GM12892 (cell line): Measurements from ENCODE around the gene GABRG3.

ENCODE experiments used
- DNase-seq: peaks from one replicate; pipeline ENCODE4 v3.0.0; 2011; ENCODE audit not compliant: insufficient read length
- FAIRE-seq: peaks from 2 replicates; lab custom pipeline; 2011; peaks lifted over from hg19 to GRCh38; lab: Jason Lieb, UNC
- POLR2A ChIP-seq: IDR thresholded peaks from 2 replicates; pipeline ENCODE4 v1.6.1; 2011; ENCODE audit warnings: low read depth, low read length, control low read depth
- POLR2AphosphoS5 ChIP-seq: IDR thresholded peaks from 2 replicates; pipeline ENCODE4 v1.6.1; 2011; ENCODE audit warnings: low read depth, low read length, control low read depth
- TAF1 ChIP-seq: IDR thresholded peaks from 2 replicates; pipeline ENCODE4 v1.6.1; 2011; ENCODE audit warnings: low read depth, mild to moderate bottlenecking, control low read depth, low read length, borderline replicate concordance

Gene GABRG3

DNA sequence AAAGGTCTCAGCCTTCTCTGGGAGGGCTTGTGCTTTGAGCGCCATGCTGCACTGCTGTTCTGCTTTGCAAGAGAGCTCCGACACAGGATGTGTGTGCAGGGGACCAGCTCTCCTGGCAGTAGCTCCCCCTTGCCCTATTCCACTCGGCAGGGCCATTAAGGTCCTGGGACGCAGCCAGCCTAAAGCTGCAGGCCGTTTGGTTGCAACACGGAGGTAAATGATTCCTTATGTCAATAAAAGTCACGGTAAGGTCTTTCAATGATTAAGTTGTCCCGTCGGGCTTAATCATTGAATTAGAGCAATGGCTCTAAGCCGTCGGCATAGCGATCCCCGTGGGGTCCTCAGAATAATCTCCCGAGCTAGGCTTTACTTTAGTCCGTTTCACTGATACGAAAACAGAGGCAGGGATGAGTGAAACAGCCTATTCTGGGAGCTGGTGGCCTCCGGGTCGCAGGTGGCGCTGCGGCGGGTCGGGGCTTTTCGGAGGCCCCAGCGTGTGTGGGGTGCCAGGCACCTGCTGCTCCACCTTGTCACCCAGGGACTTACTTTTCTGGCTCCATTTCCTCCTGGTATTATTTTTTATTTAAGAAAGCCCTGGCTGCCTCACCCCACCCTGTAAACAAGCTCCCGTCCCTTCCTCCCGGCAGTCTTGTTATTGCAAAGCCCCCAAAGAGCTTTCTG is 603.0 kb downstream of the GABRG3 start:
- TF ChIP-seq TAF1 (no peak), POLR2AphosphoS5 (no peak), POLR2A (no peak)

DNA sequence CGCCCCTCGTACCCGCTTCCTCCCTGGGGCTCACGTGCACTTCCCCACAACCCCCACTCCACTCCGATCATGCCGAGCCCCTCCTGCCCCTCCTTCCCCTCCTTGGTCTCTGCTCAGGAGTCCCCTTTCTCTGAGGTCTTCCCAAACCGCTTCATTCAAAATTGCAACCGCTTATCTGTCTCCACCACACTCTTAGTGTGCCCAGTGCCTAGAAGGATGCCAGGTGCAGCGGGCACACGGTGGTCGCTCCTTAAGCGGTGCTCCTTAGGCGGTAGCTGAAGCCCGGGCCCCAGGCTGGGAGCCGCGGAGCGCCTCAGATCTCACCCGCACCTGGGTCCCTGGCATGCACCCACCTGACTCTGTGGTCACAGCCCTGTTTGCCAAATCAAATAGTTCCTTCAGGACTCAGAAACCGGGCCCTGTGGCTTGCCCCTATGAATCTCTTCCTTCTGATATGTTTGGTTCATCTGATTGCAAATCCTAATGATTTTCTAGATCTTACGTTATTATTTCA is 603.6 kb downstream of the GABRG3 start:
- no peak for FAIRE-seq
- TF ChIP-seq POLR2A (no peak), TAF1 (no peak), POLR2AphosphoS5 (no peak)
- DNase-seq = no peak

More for the DNA sequence above, 603.0 kb downstream of the GABRG3 start:
- FAIRE-seq = no peak
- DNase-seq = no peak

DNA sequence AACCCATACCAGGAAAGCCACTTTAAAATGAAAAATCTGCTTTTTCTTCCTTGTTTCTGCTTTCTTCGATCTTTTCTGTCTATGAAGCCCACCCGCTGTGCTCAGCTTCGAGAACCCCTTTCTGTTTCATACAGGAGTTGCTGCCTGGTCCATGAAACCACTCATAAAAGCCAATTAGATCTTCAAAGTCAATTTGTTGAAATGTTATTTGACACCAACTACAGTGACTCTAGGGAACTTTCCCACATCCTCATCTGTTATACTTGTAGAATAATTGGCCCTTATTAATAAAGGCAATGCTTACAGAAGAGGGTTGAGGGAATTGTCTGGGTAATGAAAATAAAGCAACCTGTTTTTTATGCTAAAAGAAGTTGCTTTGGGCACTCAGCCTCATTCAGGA is 604.5 kb downstream of the GABRG3 start:
- TF ChIP-seq POLR2A (no peak), TAF1 (no peak), POLR2AphosphoS5 (no peak)
- FAIRE-seq = no peak
- no peak for DNase-seq

- FAIRE-seq = no peak
- TF ChIP-seq POLR2A (no peak), TAF1 (no peak), POLR2AphosphoS5 (no peak)
- DNase-seq = no peak
Observed at GRCh38 chr15:27576576-27576975, 605.6 kb downstream of the GABRG3 start.

DNA sequence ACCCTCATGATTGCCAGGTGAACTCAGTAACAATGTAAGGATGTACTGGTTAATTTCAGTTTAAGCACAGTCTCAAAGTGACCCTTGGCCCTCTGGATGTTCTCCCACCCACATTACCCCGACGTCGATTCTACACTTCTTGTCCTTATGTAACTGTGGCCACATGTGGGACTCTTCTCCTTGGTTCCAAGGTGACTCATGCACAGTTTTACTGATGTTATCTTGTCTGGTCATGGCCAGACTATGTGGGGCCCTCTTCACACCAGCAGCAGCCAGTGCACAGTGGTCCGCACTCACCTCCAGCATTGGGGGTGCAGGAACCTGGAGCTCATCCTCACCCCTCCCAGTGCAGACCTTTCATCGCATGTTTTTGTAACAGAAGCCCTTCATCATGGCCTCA is 608.8 kb downstream of the GABRG3 start:
- TF ChIP-seq TAF1 = no peak
- no peak for TF ChIP-seq POLR2A
- no peak for TF ChIP-seq POLR2AphosphoS5
- FAIRE-seq (no peak), DNase-seq (no peak)

DNA sequence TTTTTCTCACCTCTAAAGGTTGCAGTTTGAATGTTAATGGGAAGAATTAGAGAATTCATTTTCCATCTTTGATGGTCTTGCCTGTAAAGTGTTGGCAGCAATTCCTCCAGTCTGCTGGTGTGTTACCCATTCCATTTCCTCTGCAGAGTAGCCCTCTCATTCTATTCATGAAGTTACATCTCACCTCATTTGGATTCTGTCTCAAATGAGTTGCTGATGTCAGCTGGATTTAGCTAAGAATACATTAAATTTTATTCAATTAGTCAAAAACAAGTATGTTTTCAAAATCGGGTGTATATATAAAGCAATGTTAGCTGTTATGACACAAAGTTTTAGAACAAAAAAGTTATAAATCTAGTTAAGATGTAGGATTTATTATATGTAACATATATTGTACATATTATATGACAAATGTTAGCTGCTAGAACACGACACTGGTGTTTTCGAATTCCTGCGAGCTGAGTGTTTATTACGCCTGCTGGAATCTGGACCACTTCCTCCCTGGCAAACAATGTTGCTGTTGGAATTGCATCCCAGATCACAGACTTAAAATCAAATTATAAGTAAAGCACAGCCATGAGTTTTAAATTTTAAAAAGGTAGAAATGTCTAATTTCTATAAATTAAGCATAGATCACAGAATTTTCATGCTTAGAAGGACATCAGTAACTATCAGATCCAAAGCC is 611.9 kb downstream of the GABRG3 start:
- no peak for DNase-seq
- no peak for FAIRE-seq
- no peak for TF ChIP-seq TAF1
- no peak for TF ChIP-seq POLR2A
- no peak for TF ChIP-seq POLR2AphosphoS5

GRCh38 chr15:27583651-27584050 is 612.7 kb downstream of the GABRG3 start:
- FAIRE-seq (no peak), DNase-seq (no peak)
- TF ChIP-seq TAF1 (no peak), POLR2AphosphoS5 (no peak), POLR2A (no peak)

GRCh38 chr15:27585041-27585640 is 614.2 kb downstream of the GABRG3 start:
- no peak for DNase-seq
- no peak for TF ChIP-seq POLR2A
- TF ChIP-seq POLR2AphosphoS5 = no peak
- no peak for TF ChIP-seq TAF1
- no peak for FAIRE-seq

DNA sequence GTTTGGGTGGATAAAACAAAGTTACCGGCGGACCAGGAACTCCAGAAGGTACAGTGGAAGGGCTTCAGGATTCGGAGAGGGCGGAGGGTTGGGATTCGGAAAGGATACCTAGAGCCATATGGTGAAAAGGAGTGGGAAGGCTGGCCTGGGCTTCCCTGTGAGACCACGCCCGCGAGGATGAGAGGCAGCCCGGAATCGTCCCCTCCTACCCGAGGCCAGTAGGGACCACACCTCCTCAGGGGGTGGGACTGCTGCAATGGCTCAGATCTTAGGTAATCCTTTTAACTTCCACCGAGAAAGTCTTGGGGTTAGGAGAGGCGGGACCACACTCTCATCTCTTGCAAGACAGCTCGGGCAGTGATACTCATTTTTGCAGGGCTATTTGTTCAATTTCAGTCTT is 616.8 kb downstream of the GABRG3 start:
- FAIRE-seq (no peak), DNase-seq (no peak)
- TF ChIP-seq TAF1 (no peak), POLR2AphosphoS5 (no peak), POLR2A (no peak)

DNA sequence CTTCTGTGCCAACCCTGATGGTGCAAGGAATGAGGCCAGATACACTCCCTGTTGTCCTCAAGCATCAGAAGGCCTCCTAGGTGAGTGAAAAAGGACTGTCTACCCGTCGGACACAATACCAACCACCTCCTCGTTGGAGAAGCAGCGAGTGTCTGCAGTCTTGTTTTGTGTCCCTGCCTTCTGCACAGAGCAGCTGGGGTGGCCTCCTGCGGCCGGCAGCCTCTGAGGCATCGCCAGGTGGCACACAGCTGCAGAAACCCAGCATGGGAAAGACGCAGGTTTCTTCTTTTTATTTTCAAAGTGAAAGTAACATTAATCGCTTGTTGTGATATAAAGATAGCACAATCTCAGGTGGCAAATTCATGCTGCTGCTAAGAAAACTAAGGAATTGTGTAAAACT is 618.3 kb downstream of the GABRG3 start:
- TF ChIP-seq POLR2AphosphoS5 = no peak
- TF ChIP-seq TAF1 = no peak
- no peak for TF ChIP-seq POLR2A
- FAIRE-seq (no peak), DNase-seq (no peak)

DNA sequence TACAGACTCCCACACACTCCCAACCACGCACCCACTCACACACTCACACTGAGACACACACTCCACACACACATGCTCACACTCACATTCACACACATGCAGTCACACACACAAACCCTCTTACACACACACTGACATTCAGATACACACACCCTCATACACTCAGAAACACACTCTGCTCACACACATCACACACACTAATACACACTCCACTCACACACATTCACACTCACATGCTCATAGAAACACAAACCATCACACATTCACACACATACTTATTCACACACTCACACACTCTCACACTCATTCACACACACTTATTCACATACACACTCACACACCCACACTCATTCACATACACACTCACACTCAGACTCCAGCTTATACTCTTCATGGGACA is 618.8 kb downstream of the GABRG3 start:
- DNase-seq (no peak), FAIRE-seq (no peak)
- TF ChIP-seq POLR2AphosphoS5 (no peak), TAF1 (no peak), POLR2A (no peak)
